Testis (tissue), 3 donors: ENCODE results near the gene CLCF1. TPM values are rescaled to one million over a fixed set of nuclear protein-coding genes. Genes with fewer than 3 reads are reported as not detected.
A peak's percentile ranks its signal among the peaks of the same experiment; 100 is the strongest.

ENCODE experiments used
- DNase-seq: peaks from one replicate; pipeline ENCODE4 v3.0.0-alpha.2; 2019
- H3K27ac ChIP-seq, 2 donors: fragments of 200-600 bp; sonication (generic); one replicate each; pipeline ENCODE4 v1.5.1; 2019
- H3K27me3 ChIP-seq: fragments of 200-600 bp; sonication (generic); one replicate; pipeline ENCODE4 v1.5.1; 2019
- H3K36me3 ChIP-seq: fragments of 200-600 bp; sonication (generic); one replicate; pipeline ENCODE4 v1.5.1; 2017; ENCODE audit warnings: low read depth; ENCODE audit errors: missing control alignments
- H3K4me1 ChIP-seq: fragments of 200-600 bp; sonication (generic); one replicate; pipeline ENCODE4 v1.5.1; 2019
- H3K4me3 ChIP-seq, 2 donors: fragments of 200-600 bp; sonication (generic); one replicate each; pipeline ENCODE4 v1.5.1; 2017 to 2019
- H3K9me3 ChIP-seq: fragments of 200-600 bp; sonication (generic); one replicate; pipeline ENCODE4 v1.5.1; 2017
- CTCF ChIP-seq, 3 experiments: fragments of 450-650 bp in 2 of 3; fragments of 200-600 bp in 1 of 3; sonication (generic) in 1 of 3; IDR thresholded peaks; one replicate each; pipeline ENCODE4 v1.5.1; 2016 to 2019; ENCODE audit warnings: antibody characterized with exemption in 3 of 3, mild to moderate bottlenecking in 2 of 3, moderate library complexity in 1 of 3
- POLR2A ChIP-seq: fragments of 450-650 bp; IDR thresholded peaks from one replicate; pipeline ENCODE4 v1.6.1; 2017; ENCODE audit warnings: antibody characterized with exemption, mild to moderate bottlenecking, moderate library complexity
- WGBS, 2 donors: methylation state at CpG; one replicate each; pipeline ENCODE4 v1.1.5; 2018; 5-methylcytosine and 5-hydroxymethylcytosine counted together
- intact Hi-C: fragments of 100-400 bp; cut with DNase I; formaldehyde crosslinking; loops from one replicate; pipeline ENCODE4 v1.15.1; 2023; ENCODE audit warnings: low total_unique reads
- polyA plus RNA-seq: library from polyadenylated mRNA; stranded (reverse); fragments of 350-450 nt; fragmentation: Illumina TruSeq; extraction: RNeasy Lipid Tissue Mini Kit (QIAGEN cat#74804); gene quantifications from one replicate; pipeline ENCODE4 v1.2.3, GENCODE V29; 2014; ENCODE audit warnings: low read depth, low replicate concordance; ENCODE audit not compliant: insufficient read depth
- total RNA-seq, 2 donors: library from RNA; depleted of rRNA; stranded (reverse); fragments of >200 nt; gene quantifications; one replicate each; pipeline ENCODE4 v1.2.3, GENCODE V29; 2016

CLCF1 gene
- total and polyA plus RNA-seq, 3 donors from 2014 or later: 2.7 to 6.8 (median 3.7) TPM

DNA sequence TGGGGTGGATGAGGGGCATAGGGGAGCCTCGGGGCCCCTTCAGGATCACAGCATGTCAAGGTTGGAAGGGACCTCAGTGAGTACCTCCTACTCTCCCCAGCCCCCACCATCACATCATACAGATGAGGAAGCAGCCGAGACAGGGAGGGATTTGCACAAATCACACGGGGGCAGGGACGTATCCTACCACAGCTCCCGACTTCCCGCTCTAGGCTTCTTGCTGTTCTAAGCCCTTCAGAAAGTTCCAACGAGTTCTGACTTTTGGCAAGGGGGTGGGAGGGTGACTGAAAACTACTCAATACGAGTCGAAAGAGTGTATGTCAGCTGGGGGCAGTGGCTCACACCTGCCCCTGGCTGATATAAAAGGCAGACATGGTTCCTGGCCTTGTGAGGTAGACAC, 13.7 kb upstream of the CLCF1 start:
- no peak for DNase-seq

DNA sequence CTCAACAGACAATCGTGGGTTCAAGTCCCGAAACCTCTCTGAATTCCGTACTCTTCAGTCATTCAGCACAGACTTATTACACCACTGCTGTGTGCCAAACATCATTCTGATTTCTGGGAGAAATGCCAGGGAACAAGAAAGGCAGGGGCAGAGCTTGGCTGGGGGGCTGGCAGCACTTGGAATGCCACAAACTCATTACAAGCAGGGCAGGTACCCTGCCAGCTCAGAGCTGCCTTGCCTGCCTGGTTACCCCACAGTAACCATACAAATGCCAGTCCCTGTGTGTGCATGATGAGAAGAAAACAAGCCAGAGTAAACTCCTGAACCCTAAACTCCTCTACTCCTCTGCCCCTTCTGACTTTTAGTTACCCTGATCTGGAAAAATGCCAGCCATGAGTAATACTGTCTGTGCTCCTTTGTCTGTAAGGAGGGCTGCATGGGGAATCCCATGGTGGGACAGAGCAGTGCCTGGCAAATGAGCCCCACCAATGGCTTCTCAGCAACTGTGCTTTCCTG, 11.5 kb upstream of the CLCF1 start:
- WGBS, 2 donors: 69 to 72% methylated on average over 3 of the region's 3 CpGs

More for the DNA sequence above, 13.7 kb upstream of the CLCF1 start:
- no peak for TF ChIP-seq CTCF (IDR thresholded peaks at IDR 0.05)
- no peak for TF ChIP-seq POLR2A
- no peak overlapping the region for H3K4me3 ChIP-seq
- no peak overlapping the region for H3K27ac ChIP-seq
- WGBS, 2 donors: 52 to 60% methylated on average over 8 to 9 of the region's 9 CpGs
- H3K9me3 ChIP-seq: no peaks in the 10 kb centered on the region
- H3K36me3 ChIP-seq: no peaks in the 10 kb centered on the region
- H3K27me3 ChIP-seq: no peaks in the 10 kb centered on the region
- peaks cover 10% of the 10 kb centered on the region for H3K4me1 ChIP-seq
- intact Hi-C loops: loop anchor here (5.0 kb wide), 1 partner anchor 35 kb away; the partner anchor contains the start of gene POLD4

GRCh38 chr11:67382276-67383136, 9.1 kb upstream of the CLCF1 start:
- H3K27me3 ChIP-seq: no peaks in the 10 kb centered on the region
- no peak overlapping the region for H3K27ac ChIP-seq
- H3K36me3 ChIP-seq: no peaks in the 10 kb centered on the region
- DNase-seq: peak; percentile 86
- 53 to 59% methylated on average over 14 to 16 of the region's 16 CpGs for WGBS, 2 donors
- no peak overlapping the region for H3K4me3 ChIP-seq
- H3K4me1 ChIP-seq: no peaks in the 10 kb centered on the region
- intact Hi-C loops: no loop called here
- TF ChIP-seq CTCF (IDR thresholded peaks at IDR 0.05): peak; percentile 90 to 93 (median 91)
- TF ChIP-seq POLR2A: no peak
- no peaks in the 10 kb centered on the region for H3K9me3 ChIP-seq

More for the DNA sequence above, 11.5 kb upstream of the CLCF1 start:
- Histone ChIP-seq H3K4me3 (no peak overlapping the region), H3K27me3 (no peaks in the 10 kb centered on the region), H3K27ac (no peak overlapping the region), H3K36me3 (no peaks in the 10 kb centered on the region), H3K4me1 (peaks cover 6% of the 10 kb centered on the region), H3K9me3 (no peaks in the 10 kb centered on the region)
- no peak for TF ChIP-seq CTCF (IDR thresholded peaks at IDR 0.05)
- no peak for TF ChIP-seq POLR2A
- intact Hi-C loops: loop anchor here (5.0 kb wide), 1 partner anchor 33 kb away; the partner anchor contains the start of gene POLD4
- no peak for DNase-seq

DNA sequence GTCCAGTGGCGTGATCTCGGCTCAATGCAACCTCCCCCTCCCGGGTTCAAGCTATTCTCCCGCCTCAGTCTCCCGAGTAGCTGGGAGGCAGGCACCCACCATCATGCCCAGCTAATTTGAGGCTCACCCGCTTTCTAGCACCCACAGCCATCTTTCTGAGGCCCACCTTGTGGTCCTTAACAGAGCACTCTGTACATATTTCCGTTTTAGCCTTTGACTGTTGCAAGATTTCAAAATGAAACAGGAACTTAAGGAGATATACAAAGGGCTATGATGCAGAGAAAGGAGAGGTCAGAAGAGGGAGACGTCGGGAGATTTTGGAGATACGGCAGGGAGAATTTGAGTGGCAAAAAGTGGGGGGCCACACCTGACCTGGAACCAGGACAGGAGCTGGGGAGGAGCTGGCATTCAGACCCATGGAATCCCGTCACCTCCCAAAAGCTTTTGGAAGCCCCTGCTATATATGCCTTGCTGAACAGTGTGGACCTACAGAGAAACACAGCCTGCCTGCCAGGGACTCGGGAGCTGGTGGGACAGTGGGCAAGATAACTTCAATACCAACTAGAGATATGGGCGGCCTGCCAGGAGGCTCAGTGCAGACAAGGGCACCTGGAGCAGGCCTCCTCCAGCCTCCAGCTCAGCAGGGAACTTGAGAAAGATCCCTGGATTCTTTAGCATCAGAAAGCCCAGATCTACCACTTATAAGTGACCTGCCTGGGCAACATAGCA, 8.0 kb upstream of the CLCF1 start:
- no peaks in the 10 kb centered on the region for H3K4me1 ChIP-seq
- no peaks in the 10 kb centered on the region for H3K9me3 ChIP-seq
- 80 to 82% methylated on average over 13 of the region's 13 CpGs for WGBS, 2 donors
- no peak overlapping the region for H3K4me3 ChIP-seq
- no peaks in the 10 kb centered on the region for H3K36me3 ChIP-seq
- H3K27me3 ChIP-seq: no peaks in the 10 kb centered on the region
- no peak for DNase-seq
- no peak overlapping the region for H3K27ac ChIP-seq
- TF ChIP-seq POLR2A (no peak), CTCF (IDR thresholded peaks at IDR 0.05) (no peak)
- intact Hi-C loops: no loop called here
